GM12878 (cell line): ENCODE measurements around the gene OR2C1. TPM values are rescaled to one million over a fixed set of nuclear protein-coding genes. Genes with fewer than 3 reads are reported as not detected.
A peak's percentile ranks its signal among the peaks of the same experiment; 100 is the strongest.

ENCODE experiments used
- ATAC-seq: fragments of 200-7000 bp; cut with Tn5 transposase; 3 replicates; pipeline ENCODE4 v1.9.1; 2020; ENCODE audit warnings: mild to moderate bottlenecking, moderate library complexity
- Bru-seq: library from RNA; stranded (reverse); fragments of 400-500 nt; gene quantifications from one replicate; lab custom pipeline; 2021; lab: Mats Ljungman, UMichigan
- BruChase-seq, 2 experiments: library from RNA; stranded (reverse); fragments of 400-500 nt; gene quantifications; one replicate each; lab custom pipeline; 2021; lab: Mats Ljungman, UMichigan
- BruUV-seq: library from RNA; stranded (reverse); fragments of 400-500 nt; replicated peaks from 2 replicates; lab custom pipeline; 2021; lab: Mats Ljungman, UMichigan
- CTCF ChIA-PET: fragments of 300-600 bp; sonication (Branson Sonifier 250); formaldehyde crosslinking; extraction: SDS; loops from one replicate; lab custom pipeline; 2021; ENCODE audit warnings: inconsistent platforms; lab: Yijun Ruan, JAX
- POLR2A ChIA-PET: fragments of 350-600 bp; formaldehyde crosslinking; extraction: SDS; loops from one replicate; lab custom pipeline; 2021; ENCODE audit warnings: inconsistent platforms; lab: Charles Lee
- RAD21 ChIA-PET: fragments of 300-600 bp; sonication (Branson Sonifier 250); formaldehyde crosslinking; loops from one replicate; lab custom pipeline; 2023; ENCODE audit warnings: antibody characterized with exemption; ENCODE audit not compliant: unreplicated experiment; lab: Charles Lee
- SMC1A ChIA-PET: fragments of 300-600 bp; sonication (Branson Sonifier 250); formaldehyde crosslinking; loops from one replicate; lab custom pipeline; 2023; ENCODE audit not compliant: unreplicated experiment, uncharacterized antibody; lab: Charles Lee
- DNase-seq: peaks from one replicate; pipeline ENCODE4 v3.0.0-alpha.2; 2011; ENCODE audit warnings: low read depth, low spot score
- FAIRE-seq: peaks from 3 replicates; lab custom pipeline; 2011; peaks lifted over from hg19 to GRCh38; lab: Jason Lieb, UNC
- H2AFZ ChIP-seq: 2 replicates; pipeline ENCODE4 v1.6.0; 2011; ENCODE audit warnings: low read depth, low read length, control low read depth; ENCODE audit not compliant: control insufficient read depth
- H3K27ac ChIP-seq: 2 replicates; pipeline ENCODE4 v1.5.1; 2011; ENCODE audit warnings: control low read depth; ENCODE audit not compliant: control insufficient read depth, insufficient read depth
- H3K27me3 ChIP-seq, 2 experiments: replicated peaks in 1 of 2; 2 replicates each; pipeline versions ENCODE4 v1.6.0 to v1.6.1; 2011; ENCODE audit warnings: low read length in 1 of 2; ENCODE audit not compliant: control insufficient read depth in 2 of 2, insufficient read depth in 2 of 2
- H3K36me3 ChIP-seq, 2 experiments: 2 replicates each; pipeline ENCODE4 v1.5.1; 2011; ENCODE audit warnings: low read length in 1 of 2; ENCODE audit not compliant: control insufficient read depth in 2 of 2, insufficient read depth in 2 of 2
- H3K4me1 ChIP-seq: 2 replicates; pipeline ENCODE4 v1.6.1; 2011; ENCODE audit warnings: mild to moderate bottlenecking, low read length, moderate library complexity, mixed read lengths; ENCODE audit not compliant: control insufficient read depth, insufficient read depth
- H3K4me2 ChIP-seq: 2 replicates; pipeline ENCODE4 v1.6.0; 2011; ENCODE audit warnings: control low read depth; ENCODE audit not compliant: control insufficient read depth, insufficient read depth
- H3K4me3 ChIP-seq: fragments of 200-600 bp; sonication (generic); 2 replicates; pipeline ENCODE4 v1.5.1; 2016
- H3K79me2 ChIP-seq: 2 replicates; pipeline ENCODE4 v1.6.0; 2011; ENCODE audit warnings: low read length; ENCODE audit not compliant: control insufficient read depth, insufficient read depth
- H3K9ac ChIP-seq: 2 replicates; pipeline ENCODE4 v1.8.0; 2011; ENCODE audit warnings: low read length, control low read depth, mixed read lengths; ENCODE audit not compliant: control insufficient read depth, insufficient read depth
- H3K9me3 ChIP-seq: replicated peaks from 3 replicates; pipeline ENCODE4 v1.5.1; 2011; ENCODE audit warnings: mild to moderate bottlenecking, low read length; ENCODE audit not compliant: control insufficient read depth, insufficient read depth
- H4K20me1 ChIP-seq: 2 replicates; pipeline ENCODE4 v1.6.0; 2011; ENCODE audit not compliant: control insufficient read depth, insufficient read depth
- CREM ChIP-seq: IDR thresholded peaks from 2 replicates; pipeline ENCODE4 v1.6.1; 2014; ENCODE audit warnings: antibody characterized with exemption, low read depth
- E2F4 ChIP-seq: IDR thresholded peaks from 2 replicates; pipeline ENCODE4 v1.6.1; 2012; ENCODE audit warnings: low read depth, low read length, improper control_type of control experiment
- HDAC2 ChIP-seq: fragments of 200-600 bp; sonication (generic); IDR thresholded peaks from 2 replicates; pipeline ENCODE4 v1.6.1; 2017
- KDM1A ChIP-seq: fragments of 200-600 bp; sonication (generic); IDR thresholded peaks from 2 replicates; pipeline ENCODE4 v1.6.1; 2016; ENCODE audit warnings: borderline replicate concordance
- NFYA ChIP-seq: IDR thresholded peaks from 2 replicates; pipeline ENCODE4 v1.6.1; 2011; ENCODE audit warnings: low read depth, mild to moderate bottlenecking, low read length, improper control_type of control experiment, borderline replicate concordance
- NR2C2 ChIP-seq: IDR thresholded peaks from 2 replicates; pipeline ENCODE4 v1.6.1; 2011; ENCODE audit warnings: borderline replicate concordance, low read depth; ENCODE audit not compliant: control insufficient read depth, insufficient read length
- NR2F1 ChIP-seq: fragments of 450-650 bp; conservative IDR thresholded peaks from 2 replicates; pipeline ENCODE4 v1.6.1; 2017; ENCODE audit warnings: mild to moderate bottlenecking
- PBX3 ChIP-seq: IDR thresholded peaks from 2 replicates; pipeline ENCODE4 v1.6.1; 2011; ENCODE audit warnings: mild to moderate bottlenecking, low read depth, low read length, moderate library complexity; ENCODE audit not compliant: insufficient replicate concordance
- PKNOX1 ChIP-seq: fragments of 450-650 bp; IDR thresholded peaks from 2 replicates; pipeline ENCODE4 v1.6.1; 2016; ENCODE audit warnings: mild to moderate bottlenecking
- POLR2AphosphoS5 ChIP-seq: IDR thresholded peaks from 2 replicates; pipeline ENCODE4 v1.6.1; 2011; ENCODE audit warnings: mild to moderate bottlenecking, low read length, inconsistent platforms
- RAD51 ChIP-seq: fragments of 450-650 bp; IDR thresholded peaks from 2 replicates; pipeline ENCODE4 v1.6.1; 2016; ENCODE audit warnings: moderate library complexity, mild to moderate bottlenecking, inconsistent platforms
- RELA ChIP-seq: fragments of 450-650 bp; IDR thresholded peaks from 2 replicates; pipeline ENCODE4 v1.8.0; 2014; ENCODE audit warnings: borderline replicate concordance; ENCODE audit not compliant: partially characterized antibody
- SMAD1 ChIP-seq: fragments of 450-650 bp; IDR thresholded peaks from 2 replicates; pipeline ENCODE4 v1.6.1; 2018; ENCODE audit warnings: mild to moderate bottlenecking, low read depth; ENCODE audit not compliant: partially characterized antibody
- SMAD5 ChIP-seq: IDR thresholded peaks from 2 replicates; pipeline ENCODE4 v1.6.1; 2016; ENCODE audit warnings: antibody characterized with exemption, low read depth
- SRF ChIP-seq, 2 experiments: IDR thresholded peaks; 2 replicates each; pipeline ENCODE4 v1.6.1; 2011; ENCODE audit warnings: low read depth in 2 of 2, low read length in 2 of 2, mild to moderate bottlenecking in 1 of 2, moderate library complexity in 1 of 2
- STAT3 ChIP-seq: IDR thresholded peaks from 2 replicates; pipeline ENCODE4 v1.6.1; 2011; ENCODE audit warnings: low read depth, low read length, improper control_type of control experiment
- TBL1XR1 ChIP-seq: IDR thresholded peaks from 2 replicates; pipeline ENCODE4 v1.6.1; 2012; ENCODE audit warnings: low read depth, low read length, improper control_type of control experiment
- TCF7 ChIP-seq: IDR thresholded peaks from 2 replicates; pipeline ENCODE4 v1.6.1; 2014; ENCODE audit warnings: antibody characterized with exemption, borderline replicate concordance
- ZNF24 ChIP-seq: fragments of 450-650 bp; IDR thresholded peaks from 2 replicates; pipeline ENCODE4 v1.6.1; 2017; ENCODE audit warnings: antibody characterized with exemption, mild to moderate bottlenecking
- ZSCAN29 ChIP-seq: fragments of 450-650 bp; IDR thresholded peaks from 2 replicates; pipeline ENCODE4 v1.6.1; 2017; ENCODE audit warnings: mild to moderate bottlenecking, moderate library complexity
- WGBS: methylation state at CpG from one replicate; pipeline ENCODE4 v1.1.6; 2016; ENCODE audit warnings: low lambda C conversion rate; ENCODE audit not compliant: insufficient replicate concordance, insufficient coverage; ENCODE audit errors: missing lambda C conversion rate; 5-methylcytosine and 5-hydroxymethylcytosine counted together
- in situ Hi-C: fragments of 300-500 bp; cut with MboI; formaldehyde crosslinking; loops from 9 replicates; pipeline ENCODE4 v1.14.3; 2018; ENCODE audit warnings: mixed read lengths
- intact Hi-C: fragments of 100-400 bp; cut with micrococcal nuclease; formaldehyde crosslinking; loops from one replicate; pipeline ENCODE4 v1.14.2; 2022; ENCODE audit not compliant: unreplicated experiment
- long read RNA-seq, 2 experiments: library from polyadenylated mRNA; unstranded; transcript quantifications; one replicate each; pipeline ENCODE4 v2.0.0, GENCODE V29; 2019 to 2020
- polyA minus RNA-seq, 3 experiments: library from RNA; depleted of rRNA, polyadenylated mRNA; stranded (reverse); fragments of >200 nt; gene quantifications; 2 replicates each; pipeline ENCODE4 v1.2.3, GENCODE V29; 2011
- polyA plus RNA-seq, 11 experiments: library from polyadenylated mRNA; depleted of rRNA in 4 of 11; unstranded in 6 of 11; stranded (reverse) in 5 of 11; fragments of >200 nt; fragmentation: Nextera tagmentation in 4 of 11; fragmentation: Illumina TruSeq in 1 of 11; extraction: Ambion mirVana in 4 of 11; extraction: Trizol in 1 of 11; gene quantifications; 1 replicate in 1 of 11; 2 replicates in 10 of 11; pipeline versions ENCODE4 v1.2.1 to v1.2.3, GENCODE V29; 2011 to 2016; ENCODE audit warnings: inconsistent platforms in 2 of 11, missing spikeins in 2 of 11, low read depth in 1 of 11
- total RNA-seq, 4 experiments: library from RNA; depleted of rRNA in 3 of 4; stranded (reverse); fragments of >200 nt in 3 of 4; fragmentation: Illumina TruSeq in 1 of 4; extraction: Trizol in 1 of 4; gene quantifications; 2 replicates each; pipeline versions ENCODE4 v1.2.1 to v1.2.3, GENCODE V29; 2013 to 2021

The OR2C1 gene
- 0.37 and 0.56 TPM in 2 replicates for total RNA-seq (2013; cell fraction: nucleolus; rRNA removed)
- total RNA-seq (2014; rRNA removed) (not detected in 2 replicates), total RNA-seq (2014; rRNA removed; fragmentation: Illumina TruSeq; extraction: Trizol) (not detected in 2 replicates), total RNA-seq (2021) (0.21 TPM in 1 of 2 replicates, not detected in the other), polyA plus RNA-seq (2011; rRNA removed) (0.05 and 0.16 TPM in 2 replicates), polyA plus RNA-seq (2014; fragmentation: Illumina TruSeq; extraction: Trizol) (0.06 TPM in 1 of 2 replicates, not detected in the other), polyA plus RNA-seq (2014; fragmentation: Nextera tagmentation; extraction: Ambion mirVana) (under 1 TPM in 1 of 2 experiments, not detected in 1; 0.21 TPM), polyA plus RNA-seq (2014; rRNA removed) (not detected in 2 replicates), polyA plus RNA-seq (2016; fragmentation: Nextera tagmentation; extraction: Ambion mirVana) (under 1 TPM in 1 of 2 experiments, not detected in 1; 0.14 TPM), polyA minus RNA-seq (2011; rRNA and poly(A)+ RNA removed) (0.15 and 0.73 TPM in 2 replicates), Bru-seq, nascent RNA (percentile 21 among the genes with signal in this experiment), BruChase-seq, experiment 1, labeled RNA remaining after a 6-hour chase (percentile 23 among the genes with signal in this experiment), BruChase-seq, experiment 2, labeled RNA remaining after a 2-hour chase (percentile 32 among the genes with signal in this experiment)
- polyA plus RNA-seq (2011; ENCODE audit: low read depth): not detected
- 0.16 and 0.22 TPM in 2 replicates for polyA plus RNA-seq (2011; cell fraction: cytosol; rRNA removed)
- 0.07 and 0.12 TPM in 2 replicates for polyA plus RNA-seq (2011; cell fraction: nucleus; rRNA removed)
- polyA plus RNA-seq (2012): 0.07 and 0.11 TPM in 2 replicates
- not detected in 2 replicates for polyA minus RNA-seq (2011; cell fraction: cytosol; rRNA and poly(A)+ RNA removed)
- polyA minus RNA-seq (2011; cell fraction: nucleus; rRNA and poly(A)+ RNA removed): 0.29 TPM in 1 of 2 replicates, not detected in the other
- long read RNA-seq, experiment 1: 0 reads
- long read RNA-seq, experiment 2: 0 reads

- CTCF ChIA-PET: no interaction called here
- 14% methylated on average over 3 of the region's 3 CpGs for WGBS
- H3K27me3 ChIP-seq: no peaks in the 10 kb centered on the region; a peak in 1 of 4 replicates
- H3K79me2 ChIP-seq: no peaks in the 10 kb centered on the region
- no peaks in the 10 kb centered on the region for H3K4me1 ChIP-seq
- H2AFZ ChIP-seq: no peak within 1 kb of the TSS
- no peaks in the 10 kb centered on the region for H4K20me1 ChIP-seq
- RAD21 ChIA-PET: no interaction called here
- in situ Hi-C loops: no loop called here
- no peak within 1 kb of the TSS for H3K4me3 ChIP-seq
- FAIRE-seq: no peak
- TF ChIP-seq RAD51 (no peak), SMAD1 (no peak), ZNF24 (no peak), KDM1A (no peak), RELA (no peak), SMAD5 (no peak), SRF (IDR thresholded peaks at IDR 0.05; ENCODE audit: low read depth in 2 of 2, low read length in 2 of 2) (no peak), NR2C2 (no peak), NR2F1 (no peak), NFYA (no peak), TCF7 (no peak), E2F4 (no peak), TBL1XR1 (no peak), ZSCAN29 (no peak), PBX3 (no peak), PKNOX1 (no peak), STAT3 (no peak), HDAC2 (no peak), CREM (no peak), POLR2AphosphoS5 (no peak)
- TF ChIP-seq, all 136 proteins: peak for 0
- Histone ChIP-seq H3K9ac (no peak within 1 kb of the TSS), H3K9me3 (no peaks in the 10 kb centered on the region; the same call in 2 of the 3 replicates), H3K36me3 (no peaks in the 10 kb centered on the region), H3K27ac (no peak within 1 kb of the TSS), H3K4me2 (no peak within 1 kb of the TSS)
- ChIA-PET SMC1A (no interaction called here), POLR2A (no interaction called here)
- intact Hi-C loops: no loop called here
- no peak for DNase-seq
- no peak for ATAC-seq
- BruUV-seq: no TSS peak
Measured at GRCh38 chr16:3355589-3355988, at the start of gene OR2C1. Gene OR2C1, plus strand, starts transcription at chr16:3355889. Its CDS starts 52 bp downstream, at chr16:3355941.
